HepG2 (cell line): ENCODE data around the gene GPR176. TPM values are rescaled to one million over a fixed set of nuclear protein-coding genes. Genes with fewer than 3 reads are reported as not detected.
A peak's percentile ranks its signal among the peaks of the same experiment; 100 is the strongest.

Source experiments
- ATAC-seq: fragments of 200-7000 bp; cut with Tn5 transposase; 3 replicates; pipeline ENCODE4 v1.9.1; 2020; ENCODE audit warnings: mild to moderate bottlenecking, moderate library complexity
- BruUV-seq: library from RNA; stranded (reverse); fragments of 400-500 nt; replicated peaks from 2 replicates; lab custom pipeline; 2021; lab: Mats Ljungman, UMichigan
- CTCF ChIA-PET: fragments of 300-600 bp; formaldehyde crosslinking; extraction: SDS; loops from one replicate; lab custom pipeline; 2021; ENCODE audit warnings: low total read pairs, inconsistent platforms, low intra/inter-chr PET ratio; lab: Yijun Ruan, JAX
- POLR2A ChIA-PET: fragments of 350-600 bp; sonication (Branson Sonifier 250); formaldehyde crosslinking; loops from one replicate; lab custom pipeline; 2020; ENCODE audit warnings: antibody characterized with exemption, inconsistent platforms; lab: Yijun Ruan, JAX
- DNase-seq: peaks from one replicate; pipeline ENCODE4 v3.0.0-alpha.2; 2015; ENCODE audit warnings: low spot score
- FAIRE-seq: peaks from 3 replicates; lab custom pipeline; 2011; peaks lifted over from hg19 to GRCh38; lab: Jason Lieb, UNC
- H2AFZ ChIP-seq: one replicate; pipeline ENCODE4 v1.6.1; 2011; ENCODE audit warnings: low read length, inconsistent platforms
- H3K27ac ChIP-seq: fragments of 300-600 bp; 3 replicates; pipeline ENCODE4 v1.8.0; 2011; ENCODE audit warnings: mixed run types, mild to moderate bottlenecking, mixed read lengths, low read length, inconsistent platforms; ENCODE audit not compliant: insufficient read depth; ENCODE audit errors: extremely low read length
- H3K27me3 ChIP-seq, 2 experiments: fragments of 200-600 bp in 1 of 2; 2 replicates in 1 of 2; 3 replicates in 1 of 2; pipeline versions ENCODE4 v1.6.0 to v1.8.0; 2011; ENCODE audit warnings: low read length in 2 of 2, mild to moderate bottlenecking in 2 of 2, moderate library complexity in 2 of 2, inconsistent platforms in 1 of 2; ENCODE audit not compliant: insufficient read depth in 2 of 2, control insufficient read depth in 1 of 2
- H3K36me3 ChIP-seq, 2 experiments: fragments of 200-600 bp in 1 of 2; replicated peaks in 1 of 2; 2 replicates in 1 of 2; 3 replicates in 1 of 2; pipeline versions ENCODE4 v1.5.1 to v1.8.0; 2011; ENCODE audit warnings: low read length in 2 of 2, inconsistent platforms in 1 of 2; ENCODE audit not compliant: insufficient read depth in 2 of 2, control insufficient read depth in 1 of 2
- H3K4me1 ChIP-seq: 2 replicates; pipeline ENCODE4 v1.5.1; 2012; ENCODE audit warnings: low read length, inconsistent platforms; ENCODE audit not compliant: insufficient read depth
- H3K4me2 ChIP-seq: 2 replicates; pipeline ENCODE4 v1.6.0; 2011; ENCODE audit warnings: low read depth, low read length, inconsistent platforms
- H3K4me3 ChIP-seq, 3 experiments: fragments of 200-600 bp in 1 of 3; sonication (generic), shearing (Covaris generic) in 1 of 3; replicated peaks in 1 of 3; 2 replicates each; pipeline ENCODE4 v1.5.1; 2011 to 2016; ENCODE audit warnings: low read length in 3 of 3, inconsistent platforms in 2 of 3, low read depth in 2 of 3, mild to moderate bottlenecking in 2 of 3, control low read depth in 1 of 3, mixed read lengths in 1 of 3; ENCODE audit not compliant: insufficient read depth in 1 of 3
- H3K79me2 ChIP-seq: one replicate; pipeline ENCODE4 v1.6.1; 2011; ENCODE audit warnings: low read length, inconsistent platforms; ENCODE audit not compliant: insufficient read depth
- H3K9ac ChIP-seq: 2 replicates; pipeline ENCODE4 v1.6.0; 2011; ENCODE audit warnings: mild to moderate bottlenecking, low read depth, low read length, inconsistent platforms; ENCODE audit not compliant: insufficient read depth
- H3K9me3 ChIP-seq: 2 replicates; pipeline ENCODE4 v1.5.1; 2012; ENCODE audit warnings: mild to moderate bottlenecking, low read length
- H4K20me1 ChIP-seq: 2 replicates; pipeline ENCODE4 v1.6.0; 2011; ENCODE audit warnings: inconsistent platforms, mild to moderate bottlenecking, low read length, moderate library complexity; ENCODE audit not compliant: insufficient read depth
- ATF4 ChIP-seq, 2 experiments: fragments of 450-650 bp in 1 of 2; sonication (generic) in 1 of 2; formaldehyde crosslinking; IDR thresholded peaks; 2 replicates each; pipeline versions ENCODE4 v1.5.0 to v1.8.0; 2020 to 2022; ENCODE audit warnings: mild to moderate bottlenecking in 1 of 2, missing genetic modification reagents in 1 of 2
- CCAR2 ChIP-seq: fragments of 200-400 bp; formaldehyde crosslinking; optimal IDR thresholded peaks from 2 replicates; pipeline ENCODE3; 2018; ENCODE audit warnings: low read depth, mild to moderate bottlenecking, low read length, moderate library complexity
- CEBPB ChIP-seq: IDR thresholded peaks from 2 replicates; pipeline ENCODE4 v1.6.1; 2011; ENCODE audit warnings: low read depth, low read length, improper control_type of control experiment, borderline replicate concordance
- CEBPG ChIP-seq: IDR thresholded peaks from 2 replicates; pipeline ENCODE4 v1.6.1; 2016
- E2F1 ChIP-seq: sonication (generic); formaldehyde crosslinking; IDR thresholded peaks from 2 replicates; pipeline ENCODE4 v1.5.0; 2020; ENCODE audit warnings: missing genetic modification reagents
- FOXP1 ChIP-seq, 2 experiments: fragments of 450-650 bp in 1 of 2; IDR thresholded peaks; 2 replicates each; pipeline ENCODE4 v1.6.1; 2017 to 2018; ENCODE audit warnings: antibody characterized with exemption in 1 of 2
- MAFF ChIP-seq: IDR thresholded peaks from 2 replicates; pipeline ENCODE4 v1.6.1; 2011; ENCODE audit warnings: low read depth, low read length, improper control_type of control experiment
- MAFK ChIP-seq, 2 experiments: IDR thresholded peaks in 1 of 2; conservative IDR thresholded peaks in 1 of 2; 2 replicates each; pipeline ENCODE4 v1.6.1; 2011; ENCODE audit warnings: improper control_type of control experiment in 2 of 2, low read length in 2 of 2
- MLLT10 ChIP-seq: sonication (generic); formaldehyde crosslinking; IDR thresholded peaks from 2 replicates; pipeline ENCODE4 v1.4.0; 2020; ENCODE audit warnings: missing genetic modification reagents
- RBM39 ChIP-seq: fragments of 200-400 bp; formaldehyde crosslinking; IDR thresholded peaks from one replicate; pipeline ENCODE4 v1.6.1; 2018; ENCODE audit warnings: antibody characterized with exemption, mild to moderate bottlenecking, low read depth, low read length; ENCODE audit not compliant: poor library complexity, severe bottlenecking
- TFDP2 ChIP-seq: sonication (generic); formaldehyde crosslinking; IDR thresholded peaks from 2 replicates; pipeline ENCODE4 v1.4.0; 2020; ENCODE audit warnings: missing genetic modification reagents
- XBP1 ChIP-seq: sonication (generic); formaldehyde crosslinking; IDR thresholded peaks from 2 replicates; pipeline ENCODE4 v1.5.0; 2020; ENCODE audit warnings: missing genetic modification reagents
- ZFP1 ChIP-seq: IDR thresholded peaks from 2 replicates; pipeline ENCODE4 v1.6.1; 2016
- ZNF343 ChIP-seq: sonication (generic); formaldehyde crosslinking; IDR thresholded peaks from 2 replicates; pipeline ENCODE4 v1.4.0; 2020; ENCODE audit warnings: mild to moderate bottlenecking, missing genetic modification reagents
- WGBS: methylation state at CpG from one replicate; pipeline ENCODE4 v1.1.6; 2017; ENCODE audit warnings: low lambda C conversion rate; 5-methylcytosine and 5-hydroxymethylcytosine counted together
- in situ Hi-C: cut with HindIII; loops from 2 replicates; pipeline ENCODE4 v1.10.0; 2017; ENCODE audit warnings: low pct_unique_long_range_greater_than_20kb; ENCODE audit not compliant: extremely low pct_ligation_motif_present
- intact Hi-C: fragments of 100-400 bp; cut with micrococcal nuclease; formaldehyde crosslinking; loops from one replicate; pipeline ENCODE4 v1.10.0; 2022; ENCODE audit not compliant: unreplicated experiment
- polyA plus RNA-seq, 8 experiments: library from polyadenylated mRNA; depleted of rRNA in 3 of 8; stranded (reverse) in 7 of 8; unstranded in 1 of 8; fragments of >200 nt; fragmentation: Illumina TruSeq in 4 of 8; extraction: Trizol in 4 of 8; gene quantifications; 2 replicates each; pipeline versions ENCODE4 v1.2.1 to v1.2.3, GENCODE V29; 2011 to 2016; ENCODE audit warnings: low read depth in 4 of 8, missing spikeins in 1 of 8, mixed read lengths in 1 of 8; ENCODE audit not compliant: insufficient read depth in 1 of 8
- total RNA-seq, 5 experiments: library from RNA; depleted of rRNA; stranded (reverse); fragments of >200 nt; fragmentation: Illumina TruSeq; extraction: Trizol; gene quantifications; 2 replicates each; pipeline ENCODE4 v1.2.3, GENCODE V29; 2016; ENCODE audit warnings: low read depth in 1 of 5

Gene GPR176
- total and polyA plus RNA-seq, 2 of the 13 experiments (the other 11 are each of a cell fraction or from before 2014, with no cell fraction given), result 0.11 to 0.20 TPM

- TF ChIP-seq MAFF, result peak; percentile 89
- TF ChIP-seq MAFK (conservative IDR thresholded peaks at IDR 0.05 in 1 of 2, IDR thresholded peaks at IDR 0.05 in 1 of 2; ENCODE audit: low read length in 2 of 2), result peak; percentile 90 to 93
- TF ChIP-seq ZNF343, result no peak
- TF ChIP-seq ZFP1 (CRISPR knock-in tag), result no peak
- TF ChIP-seq RBM39, result no peak
- TF ChIP-seq XBP1, result no peak
- no peak for TF ChIP-seq FOXP1 (IDR thresholded peaks at IDR 0.05)
- no peak for TF ChIP-seq FOXP1 (CRISPR knock-in tag; IDR thresholded peaks at IDR 0.05)
- TF ChIP-seq CCAR2, result no peak
- TF ChIP-seq MLLT10 (CRISPR knock-in tag), result no peak
- ChIA-PET CTCF (no interaction called here), POLR2A (no interaction called here)
- no TSS peak for BruUV-seq
- Histone ChIP-seq H3K4me2 (no peak overlapping the region), H3K4me3 (no peak overlapping the region), H3K36me3 (no peaks in the 10 kb centered on the region), H3K9me3 (no peaks in the 10 kb centered on the region), H2AFZ (no peak overlapping the region), H4K20me1 (no peaks in the 10 kb centered on the region), H3K4me1 (no peaks in the 10 kb centered on the region), H3K79me2 (no peaks in the 10 kb centered on the region), H3K27ac (no peak overlapping the region), H3K27me3 (no peaks in the 10 kb centered on the region; a peak in 1 of 5 replicates), H3K9ac (no peak overlapping the region)
- DNase-seq (no peak), FAIRE-seq (no peak), ATAC-seq (no peak)
- in situ Hi-C loops (no loop called here), intact Hi-C loops (no loop called here)
- WGBS, result 3% methylated on average over 2 of the region's 2 CpGs
Observed at GRCh38 chr15:39843565-39843964, 76.5 kb downstream of the GPR176 start.

GRCh38 chr15:39837454-39837853 lies 82.6 kb downstream of the GPR176 start:
- Histone ChIP-seq H2AFZ (no peak overlapping the region), H3K4me1 (no peaks in the 10 kb centered on the region), H3K27ac (no peak overlapping the region), H3K79me2 (no peaks in the 10 kb centered on the region), H3K9me3 (no peaks in the 10 kb centered on the region), H3K27me3 (peaks cover 0 to under 1% of the 10 kb centered on the region in 2 experiments; a peak in 2 of 5 replicates), H3K4me3 (no peak overlapping the region), H3K9ac (no peak overlapping the region), H4K20me1 (no peaks in the 10 kb centered on the region), H3K36me3 (no peaks in the 10 kb centered on the region), H3K4me2 (no peak overlapping the region)
- peak; percentile 94 for TF ChIP-seq CEBPB
- TF ChIP-seq ATF4 (CRISPR knock-in tag; IDR thresholded peaks at IDR 0.05), result no peak
- peak; percentile 77 for TF ChIP-seq CEBPG (CRISPR knock-in tag)
- TF ChIP-seq E2F1, result no peak
- TF ChIP-seq TFDP2 (CRISPR knock-in tag), result no peak
- 85% methylated on average over 1 of the region's 1 CpG for WGBS
- in situ Hi-C loops (no loop called here), intact Hi-C loops (no loop called here)
- no TSS peak for BruUV-seq
- ChIA-PET CTCF (no interaction called here), POLR2A (no interaction called here)
- no peak for FAIRE-seq
- no peak for DNase-seq
- no peak for ATAC-seq
